GM12891 (cell line): ENCODE measurements around the gene GFOD1.

Experiments
- POLR2A ChIP-seq: IDR thresholded peaks from 2 replicates; pipeline ENCODE4 v1.6.1; 2011; ENCODE audit warnings: low read depth, low read length, control low read depth
- POLR2AphosphoS5 ChIP-seq: IDR thresholded peaks from 2 replicates; pipeline ENCODE4 v1.6.1; 2011; ENCODE audit warnings: low read depth, low read length, control low read depth
- SPI1 ChIP-seq: IDR thresholded peaks from 2 replicates; pipeline ENCODE4 v1.6.1; 2011; ENCODE audit warnings: low read depth, low read length, control low read depth

DNA sequence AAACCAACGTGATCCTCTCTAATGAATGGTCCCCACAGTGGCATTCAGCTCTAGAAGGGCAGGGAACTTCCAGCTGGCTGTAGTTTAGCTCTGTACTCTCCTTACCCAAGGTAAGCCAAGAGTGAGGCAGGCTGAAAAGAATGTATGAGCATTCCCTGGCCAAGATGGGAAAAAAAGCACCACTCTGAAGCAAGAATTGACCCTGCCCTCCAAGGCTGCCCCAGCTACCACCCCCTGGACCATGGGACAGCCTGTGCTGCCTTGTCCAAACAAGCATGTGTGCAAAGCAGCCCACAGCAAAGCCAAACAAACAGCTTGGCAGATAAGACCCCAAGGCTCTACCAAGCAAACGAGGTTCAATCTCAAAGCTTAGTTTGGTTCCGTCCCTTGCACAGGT is 73.9 kb downstream of the GFOD1 start:
- TF ChIP-seq POLR2AphosphoS5, result no peak
- TF ChIP-seq POLR2A, result no peak
- no peak for TF ChIP-seq SPI1
